Endothelial cell of umbilical vein (primary cell): ENCODE measurements around the gene LGR6.

Experiments
- EZH2 ChIP-seq: IDR thresholded peaks from 2 replicates; pipeline ENCODE4 v1.6.1; 2012; ENCODE audit warnings: borderline replicate concordance, low read depth, mild to moderate bottlenecking, moderate library complexity, low read length, inconsistent platforms; ENCODE audit not compliant: severe bottlenecking
- FOS ChIP-seq: IDR thresholded peaks from 2 replicates; pipeline ENCODE4 v1.6.1; 2011; ENCODE audit warnings: mild to moderate bottlenecking, low read length, moderate library complexity, borderline replicate concordance; ENCODE audit not compliant: insufficient read depth
- MYC ChIP-seq: IDR thresholded peaks from one replicate; pipeline ENCODE4 v1.6.1; 2011; ENCODE audit warnings: mild to moderate bottlenecking, low read depth, low read length
- POLR2A ChIP-seq: IDR thresholded peaks from 2 replicates; pipeline ENCODE4 v1.6.1; 2012; ENCODE audit warnings: low read depth, mild to moderate bottlenecking, control low read depth, low read length
- TF ChIP-seq, protein P1 (sequence below), 2 donors: IDR thresholded peaks; 1 replicate in 1 of 2; 2 replicates in 1 of 2; pipeline ENCODE4 v1.5.1; 2011; ENCODE audit warnings: low read length in 2 of 2, mild to moderate bottlenecking in 2 of 2, moderate library complexity in 2 of 2, control low read depth in 1 of 2, inconsistent platforms in 1 of 2, low read depth in 1 of 2; ENCODE audit not compliant: insufficient read depth in 1 of 2; ENCODE audit errors: extremely low read depth in 1 of 2
- TF ChIP-seq, protein P2 (sequence below): IDR thresholded peaks from 2 replicates; pipeline ENCODE4 v1.6.1; 2011; ENCODE audit not compliant: insufficient read depth, insufficient read length

DNA sequence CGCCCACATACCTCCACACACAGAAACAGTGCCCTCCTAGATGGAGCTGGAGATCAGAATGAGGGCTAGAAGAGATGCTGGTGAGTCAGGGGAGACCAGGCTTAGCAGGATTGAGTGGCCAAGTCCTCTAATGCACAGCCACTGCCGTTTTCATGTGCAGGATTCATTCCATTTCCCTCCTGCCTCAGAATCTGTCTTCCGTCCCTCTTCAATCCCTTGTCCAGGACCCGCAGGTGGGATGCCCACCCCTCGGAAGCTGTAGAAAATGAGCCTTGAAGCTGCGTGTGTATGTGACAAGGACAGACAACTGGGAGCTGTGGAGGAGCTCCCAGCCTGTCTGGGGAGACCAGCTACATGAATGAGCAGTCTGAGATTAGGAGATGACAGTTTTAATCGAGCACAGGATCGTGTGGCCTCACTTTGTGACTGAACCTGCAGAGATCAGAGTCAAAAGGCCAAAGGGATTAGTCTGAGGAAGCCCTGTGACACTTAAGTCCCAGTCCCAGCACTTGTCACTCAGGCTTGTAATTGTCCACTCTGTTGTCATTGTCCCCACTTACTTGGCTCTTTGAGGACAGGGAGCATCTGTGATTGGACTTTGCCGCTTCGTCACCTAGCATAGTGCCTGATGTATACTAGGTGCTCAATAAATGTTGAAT lies 22.0 kb downstream of the LGR6 start:
- TF ChIP-seq, protein P1, sequence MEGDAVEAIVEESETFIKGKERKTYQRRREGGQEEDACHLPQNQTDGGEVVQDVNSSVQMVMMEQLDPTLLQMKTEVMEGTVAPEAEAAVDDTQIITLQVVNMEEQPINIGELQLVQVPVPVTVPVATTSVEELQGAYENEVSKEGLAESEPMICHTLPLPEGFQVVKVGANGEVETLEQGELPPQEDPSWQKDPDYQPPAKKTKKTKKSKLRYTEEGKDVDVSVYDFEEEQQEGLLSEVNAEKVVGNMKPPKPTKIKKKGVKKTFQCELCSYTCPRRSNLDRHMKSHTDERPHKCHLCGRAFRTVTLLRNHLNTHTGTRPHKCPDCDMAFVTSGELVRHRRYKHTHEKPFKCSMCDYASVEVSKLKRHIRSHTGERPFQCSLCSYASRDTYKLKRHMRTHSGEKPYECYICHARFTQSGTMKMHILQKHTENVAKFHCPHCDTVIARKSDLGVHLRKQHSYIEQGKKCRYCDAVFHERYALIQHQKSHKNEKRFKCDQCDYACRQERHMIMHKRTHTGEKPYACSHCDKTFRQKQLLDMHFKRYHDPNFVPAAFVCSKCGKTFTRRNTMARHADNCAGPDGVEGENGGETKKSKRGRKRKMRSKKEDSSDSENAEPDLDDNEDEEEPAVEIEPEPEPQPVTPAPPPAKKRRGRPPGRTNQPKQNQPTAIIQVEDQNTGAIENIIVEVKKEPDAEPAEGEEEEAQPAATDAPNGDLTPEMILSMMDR (IDR thresholded peaks at IDR 0.05; ENCODE audit: extremely low read depth in 1 of 2, insufficient read depth in 1 of 2, low read depth in 1 of 2, low read length in 2 of 2): no peak
- TF ChIP-seq POLR2A (no peak), FOS (no peak), EZH2 (no peak), MYC (no peak)
- TF ChIP-seq, protein P2, sequence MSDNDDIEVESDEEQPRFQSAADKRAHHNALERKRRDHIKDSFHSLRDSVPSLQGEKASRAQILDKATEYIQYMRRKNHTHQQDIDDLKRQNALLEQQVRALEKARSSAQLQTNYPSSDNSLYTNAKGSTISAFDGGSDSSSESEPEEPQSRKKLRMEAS: no peak
